ENCODE results near the gene INVS.

- no peak for TF ChIP-seq CTCF (IDR thresholded peaks at IDR 0.05)
- TF ChIP-seq POLR2A (IDR thresholded peaks at IDR 0.05) = no peak
- TF ChIP-seq POLR2AphosphoS5 (IDR thresholded peaks at IDR 0.05) = no peak
These were observed 210.9 kb downstream of the INVS start for GRCh38 chr9:100309992-100310391.

All from prostate gland (tissue), 2 donors.